DMS 273 (cell line): Measurements from ENCODE around the gene PDZRN4.
A peak's percentile ranks its signal among the peaks of the same experiment; 100 is the strongest.
"Not testable (repeated sequence)": the region's sequence is repeated elsewhere in the genome, so short reads cannot be mapped to it uniquely, and the experiment has no call there.

Source experiments
- DNase-seq: peaks from one replicate; lab custom pipeline; 2025; ENCODE audit not compliant: unreplicated experiment; lab: John Stamatoyannopoulos, UW

Gene PDZRN4

GRCh38 chr12:41548926-41549325 is 360.8 kb downstream of the PDZRN4 start:
- no peak for DNase-seq

- DNase-seq: peak; percentile 40
Measured at GRCh38 chr12:41552588-41552987, 364.5 kb downstream of the PDZRN4 start.

- DNase-seq: no peak
Measured at GRCh38 chr12:41556176-41556575, 368.1 kb downstream of the PDZRN4 start.

GRCh38 chr12:41557344-41557743 is 369.2 kb downstream of the PDZRN4 start:
- DNase-seq: no peak

GRCh38 chr12:41558671-41559070 is 370.6 kb downstream of the PDZRN4 start:
- no peak for DNase-seq

GRCh38 chr12:41563051-41563450 is 374.9 kb downstream of the PDZRN4 start:
- no peak for DNase-seq

GRCh38 chr12:41564816-41565215 is 376.7 kb downstream of the PDZRN4 start:
- no peak for DNase-seq

- DNase-seq: no peak
Measured at GRCh38 chr12:41566703-41567102, 378.6 kb downstream of the PDZRN4 start.

GRCh38 chr12:41573445-41573844 is 385.3 kb downstream of the PDZRN4 start:
- no peak for DNase-seq

GRCh38 chr12:41576925-41577324 is 388.8 kb downstream of the PDZRN4 start:
- DNase-seq: no peak

GRCh38 chr12:41577995-41578394 is 389.9 kb downstream of the PDZRN4 start:
- DNase-seq: no peak

- no peak for DNase-seq
Measured at GRCh38 chr12:41585784-41586183, 397.7 kb downstream of the PDZRN4 start.

- no peak for DNase-seq
Measured at GRCh38 chr12:41587574-41587973, 399.5 kb downstream of the PDZRN4 start.

- no peak for DNase-seq
Measured at GRCh38 chr12:41589878-41590277, 401.8 kb downstream of the PDZRN4 start.

GRCh38 chr12:41596190-41596589 is 408.1 kb downstream of the PDZRN4 start:
- no peak for DNase-seq

GRCh38 chr12:41604830-41605229 is 416.7 kb downstream of the PDZRN4 start:
- DNase-seq: no peak

GRCh38 chr12:41605545-41606305 is 417.6 kb downstream of the PDZRN4 start:
- no peak for DNase-seq

GRCh38 chr12:41606468-41607445 is 418.6 kb downstream of the PDZRN4 start:
- DNase-seq: no peak

- DNase-seq: no peak
Measured at GRCh38 chr12:41612892-41613557, 424.9 kb downstream of the PDZRN4 start.

GRCh38 chr12:41615174-41615573 is 427.1 kb downstream of the PDZRN4 start:
- not testable (repeated sequence) for DNase-seq

GRCh38 chr12:41619705-41620104 is 431.6 kb downstream of the PDZRN4 start:
- DNase-seq: no peak
